ENCODE results near the gene ROBO1. TPM values are rescaled to one million over a fixed set of nuclear protein-coding genes. Genes with fewer than 3 reads are reported as not detected.

ROBO1 gene
- total and polyA plus RNA-seq, 2 of the 8 experiments (the other 6 are each of a cell fraction or from before 2014, with no cell fraction given), result 51.4 to 91.0 TPM

- TF ChIP-seq CHD7 (IDR thresholded peaks at IDR 0.05; ENCODE audit: insufficient replicate concordance, low read length) (no peak), MAX (IDR thresholded peaks at IDR 0.05) (no peak), JUND (IDR thresholded peaks at IDR 0.05; ENCODE audit: low read length) (no peak), ZNF274 (IDR thresholded peaks at IDR 0.05; ENCODE audit: borderline replicate concordance, extremely low read depth, low read length) (no peak), ASH2L (IDR thresholded peaks at IDR 0.05; ENCODE audit: low read length) (no peak), GTF2F1 (IDR thresholded peaks at IDR 0.05; ENCODE audit: borderline replicate concordance, low read depth, low read length) (no peak)
These were observed 775.4 kb downstream of the ROBO1 start (continued) for GRCh38 chr3:78992400-78992799.
